AG04450 (cell line): Measurements from ENCODE around the gene C1QTNF5. TPM values are rescaled to one million over a fixed set of nuclear protein-coding genes. Genes with fewer than 3 reads are reported as not detected.

ENCODE experiments used
- CTCF ChIA-PET: fragments of 300-600, 350-600 bp; formaldehyde crosslinking; extraction: SDS; loops from one replicate; lab custom pipeline; 2022; ENCODE audit warnings: antibody characterized with exemption, inconsistent platforms; lab: Charles Lee
- POLR2A ChIA-PET: fragments of 350-600 bp; formaldehyde crosslinking; extraction: SDS; loops from one replicate; lab custom pipeline; 2021; ENCODE audit warnings: antibody characterized with exemption, inconsistent platforms; lab: Yijun Ruan, JAX
- DNase-seq: peaks from one replicate; pipeline ENCODE4 v3.0.0-alpha.2; 2011; ENCODE audit warnings: low read depth, low spot score
- H3K27ac ChIP-seq: one replicate; pipeline ENCODE4 v1.5.1; 2012; ENCODE audit warnings: low read depth, low read length, control low read depth
- H3K27me3 ChIP-seq: one replicate; pipeline ENCODE4 v1.6.0; 2012; ENCODE audit warnings: low read length; ENCODE audit not compliant: control insufficient read depth, insufficient read depth
- H3K4me3 ChIP-seq: 2 replicates; pipeline ENCODE4 v1.5.1; 2011; ENCODE audit warnings: mild to moderate bottlenecking, low read depth, low read length, control low read depth
- H3K9me3 ChIP-seq: 2 replicates; pipeline ENCODE4 v1.5.1; 2012; ENCODE audit warnings: low read length; ENCODE audit not compliant: control insufficient read depth, insufficient read depth
- polyA plus RNA-seq: library from polyadenylated mRNA; depleted of rRNA; stranded (reverse); fragments of >200 nt; gene quantifications from 2 replicates; pipeline ENCODE4 v1.2.3, GENCODE V29; 2011
- TF ChIP-seq, protein P1 (sequence below): IDR thresholded peaks from 2 replicates; pipeline ENCODE4 v1.5.1; 2011; ENCODE audit warnings: low read depth, low read length, control low read depth, inconsistent platforms

C1QTNF5 gene
- polyA plus RNA-seq, 1 experiment: 8.3 TPM

DNA sequence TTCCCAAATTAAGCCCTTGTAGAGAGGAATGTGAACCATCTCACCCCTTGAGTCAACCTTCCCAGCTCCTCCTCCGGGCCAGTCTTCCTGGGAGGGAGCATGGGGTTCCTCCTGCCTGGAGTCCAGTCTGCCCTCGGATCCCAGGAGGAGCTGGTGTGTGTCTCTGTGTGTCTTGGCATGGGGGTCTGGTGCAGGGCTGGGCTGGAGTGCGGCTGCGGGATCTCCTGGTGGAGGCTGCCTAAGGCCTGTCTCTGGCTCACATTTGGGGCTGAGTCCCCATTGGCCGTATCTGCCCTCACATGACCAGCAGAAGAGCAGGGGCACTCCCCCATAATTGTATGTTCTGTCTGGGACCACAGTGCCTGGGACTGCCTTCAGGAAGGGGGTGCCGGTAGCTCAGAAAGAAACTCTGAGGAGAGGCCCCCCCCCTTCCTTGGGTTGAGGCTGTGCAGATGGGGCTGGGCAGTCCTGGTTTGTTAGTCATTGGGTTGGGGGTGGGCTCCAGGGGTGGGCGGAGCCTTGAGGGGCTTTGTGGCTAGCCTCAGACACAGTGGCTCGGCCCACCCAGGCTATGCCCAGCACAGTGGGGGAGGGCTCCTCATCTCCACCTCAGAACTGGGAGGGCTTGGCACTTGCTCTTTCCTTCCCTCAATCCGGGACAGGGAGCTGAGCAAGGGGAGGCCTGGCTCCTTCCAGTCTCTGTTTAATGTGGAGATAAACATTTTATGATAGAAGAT lies 2.9 kb downstream of the C1QTNF5 start:
- POLR2A ChIA-PET: interaction anchor here (0.6 to 2.8 kb wide), 25 partner anchors 9 to 426 kb away, joined by 3 to 34 read pairs (median 8); partner anchors contain the start of genes CBL, DPAGT1 and MCAM
- Histone ChIP-seq H3K4me3 (peak overlapping the region; percentile 48), H3K27ac (peak overlapping the region; percentile 88), H3K27me3 (peaks cover 3% of the 10 kb centered on the region), H3K9me3 (no peaks in the 10 kb centered on the region; the same call in 1 of the 2 replicates)
- DNase-seq: peak; percentile 88
- TF ChIP-seq, protein P1, sequence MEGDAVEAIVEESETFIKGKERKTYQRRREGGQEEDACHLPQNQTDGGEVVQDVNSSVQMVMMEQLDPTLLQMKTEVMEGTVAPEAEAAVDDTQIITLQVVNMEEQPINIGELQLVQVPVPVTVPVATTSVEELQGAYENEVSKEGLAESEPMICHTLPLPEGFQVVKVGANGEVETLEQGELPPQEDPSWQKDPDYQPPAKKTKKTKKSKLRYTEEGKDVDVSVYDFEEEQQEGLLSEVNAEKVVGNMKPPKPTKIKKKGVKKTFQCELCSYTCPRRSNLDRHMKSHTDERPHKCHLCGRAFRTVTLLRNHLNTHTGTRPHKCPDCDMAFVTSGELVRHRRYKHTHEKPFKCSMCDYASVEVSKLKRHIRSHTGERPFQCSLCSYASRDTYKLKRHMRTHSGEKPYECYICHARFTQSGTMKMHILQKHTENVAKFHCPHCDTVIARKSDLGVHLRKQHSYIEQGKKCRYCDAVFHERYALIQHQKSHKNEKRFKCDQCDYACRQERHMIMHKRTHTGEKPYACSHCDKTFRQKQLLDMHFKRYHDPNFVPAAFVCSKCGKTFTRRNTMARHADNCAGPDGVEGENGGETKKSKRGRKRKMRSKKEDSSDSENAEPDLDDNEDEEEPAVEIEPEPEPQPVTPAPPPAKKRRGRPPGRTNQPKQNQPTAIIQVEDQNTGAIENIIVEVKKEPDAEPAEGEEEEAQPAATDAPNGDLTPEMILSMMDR: no peak
- CTCF ChIA-PET: interaction anchor here (0.6 to 6.4 kb wide), 50 partner anchors 9 to 392 kb away, joined by 3 to 161 read pairs (median 5); partner anchors contain the start of genes C2CD2L, CBL, DPAGT1 and HINFP

GRCh38 chr11:119336744-119337469 lies 3.8 kb downstream of the C1QTNF5 start:
- H3K9me3 ChIP-seq: no peaks in the 10 kb centered on the region; the same call in 1 of the 2 replicates
- peak overlapping the region; percentile 88 for H3K27ac ChIP-seq
- H3K4me3 ChIP-seq: peak overlapping the region; percentile 48
- TF ChIP-seq, protein P1: no peak
- no peak for DNase-seq
- CTCF ChIA-PET: interaction anchor here (0.6 to 6.4 kb wide), 17 partner anchors 10 to 269 kb away, joined by 3 to 161 read pairs (median 11); partner anchors contain the start of genes CBL, MCAM, USP2 and VPS11
- POLR2A ChIA-PET: interaction anchor here (0.9 to 2.8 kb wide), 12 partner anchors 11 to 242 kb away, joined by 3 to 34 read pairs (median 12); partner anchors contain the start of genes CBL, DPAGT1 and MCAM
- H3K27me3 ChIP-seq: no peaks in the 10 kb centered on the region

DNA sequence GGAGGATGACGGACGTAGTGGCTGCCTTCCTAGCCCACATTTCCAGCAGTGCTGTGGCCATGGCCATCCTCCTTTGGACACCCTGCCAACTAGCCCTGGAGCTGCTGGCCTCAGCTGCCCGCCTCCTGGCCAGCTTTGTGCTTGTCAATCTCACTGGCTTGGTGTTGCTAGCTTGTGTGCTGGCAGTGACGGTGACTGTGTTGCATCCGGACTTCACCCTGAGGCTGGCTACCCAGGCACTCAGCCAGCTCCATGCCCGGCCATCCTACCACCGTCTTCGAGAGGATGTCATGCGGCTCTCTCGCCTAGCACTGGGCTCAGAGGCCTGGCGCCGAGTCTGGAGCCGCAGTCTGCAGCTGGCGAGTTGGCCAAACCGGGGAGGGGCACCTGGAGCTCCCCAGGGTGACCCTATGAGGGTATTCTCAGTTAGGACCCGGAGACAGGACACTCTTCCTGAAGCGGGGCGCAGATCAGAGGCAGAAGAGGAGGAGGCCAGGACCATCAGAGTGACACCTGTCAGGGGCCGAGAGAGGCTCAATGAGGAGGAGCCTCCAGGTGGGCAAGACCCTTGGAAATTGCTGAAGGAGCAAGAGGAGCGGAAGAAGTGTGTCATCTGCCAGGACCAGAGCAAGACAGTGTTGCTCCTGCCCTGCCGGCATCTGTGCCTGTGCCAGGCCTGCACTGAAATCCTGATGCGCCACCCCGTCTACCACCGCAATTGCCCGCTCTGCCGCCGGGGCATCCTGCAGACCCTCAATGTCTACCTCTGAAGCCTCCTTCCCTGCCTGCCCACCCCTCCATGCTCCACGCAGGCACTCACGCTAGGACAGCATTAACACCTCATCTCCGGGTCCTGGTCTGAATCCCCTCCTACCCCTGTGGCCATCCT lies 4.8 kb downstream of the C1QTNF5 start:
- CTCF ChIA-PET: interaction anchor here (2.3 to 6.3 kb wide), 2 partner anchors 14 to 20 kb away, joined by 7 to 55 read pairs; no protein-coding TSS in a partner anchor
- Histone ChIP-seq H3K27ac (no peak overlapping the region), H3K4me3 (peak overlapping the region; percentile 94), H3K9me3 (no peaks in the 10 kb centered on the region; the same call in 1 of the 2 replicates), H3K27me3 (no peaks in the 10 kb centered on the region)
- TF ChIP-seq, protein P1: no peak
- POLR2A ChIA-PET: interaction anchor here (0.6 kb wide), 1 partner anchor 275 kb away, joined by 6 read pairs; no protein-coding TSS in a partner anchor
- no peak for DNase-seq

GRCh38 chr11:119335091-119335654 lies 5.5 kb downstream of the C1QTNF5 start:
- ChIA-PET POLR2A (interaction anchor here (0.6 kb wide), 1 partner anchor 274 kb away, joined by 6 read pairs; no protein-coding TSS in a partner anchor), CTCF (interaction anchor here (0.6 to 6.3 kb wide), 3 partner anchors 13 to 129 kb away, joined by 5 to 55 read pairs (median 7); partner anchors contain the start of gene CBL)
- no peak overlapping the region for H3K27ac ChIP-seq

More at GRCh38 chr11:119335091-119335654, 5.5 kb downstream of the C1QTNF5 start:
- Histone ChIP-seq H3K27me3 (no peaks in the 10 kb centered on the region), H3K9me3 (no peaks in the 10 kb centered on the region; the same call in 1 of the 2 replicates), H3K4me3 (peak overlapping the region; percentile 94)
- DNase-seq: no peak
- TF ChIP-seq, protein P1: no peak
